GM21576 (cell line): Measurements from ENCODE around the gene TRA2B.
A peak's percentile ranks its signal among the peaks of the same experiment; 100 is the strongest.

Experiments
- ATAC-seq: cut with Tn5 transposase; IDR thresholded peaks from one replicate; pipeline ENCODE4 v1.9.1; 2021; ENCODE audit warnings: mild to moderate bottlenecking, moderate library complexity; ENCODE audit not compliant: unreplicated experiment

The TRA2B gene

DNA sequence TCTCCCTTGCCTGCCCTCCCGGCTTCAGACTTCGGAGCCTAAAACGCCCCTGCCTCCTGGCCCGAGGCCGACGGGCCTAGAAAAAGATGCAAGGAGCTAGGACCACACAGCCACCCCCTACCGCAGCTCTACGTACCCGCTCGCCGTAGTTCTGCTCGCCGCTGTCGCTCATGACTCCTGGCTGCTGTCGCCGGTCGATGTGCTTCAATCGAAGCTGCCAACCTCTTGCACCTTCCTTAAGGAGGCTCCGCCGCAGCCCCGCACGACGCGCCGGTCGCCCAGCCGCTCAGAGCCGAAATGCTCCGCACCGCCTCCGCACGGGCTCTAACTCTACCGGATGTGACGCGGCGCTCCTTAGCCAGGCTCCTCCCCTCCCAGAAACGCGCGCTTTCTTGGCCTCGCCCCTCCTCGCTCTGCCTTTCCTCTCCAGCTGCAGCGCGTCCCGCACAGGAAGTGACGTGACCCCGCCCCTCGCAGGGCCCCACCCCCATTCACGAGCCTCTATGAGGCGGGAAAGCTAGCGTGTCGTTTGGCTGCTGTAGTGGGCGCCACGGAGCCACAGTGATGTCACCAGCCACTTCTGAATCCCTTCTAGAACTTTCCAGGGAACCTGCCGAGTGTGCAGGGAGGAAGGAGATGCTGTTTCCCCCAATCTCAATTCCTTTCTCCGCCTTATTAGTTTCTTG is at the start of gene TRA2B:
Gene TRA2B, minus strand, starts transcription at position 326 of the 686 bp plus-strand sequence. Its CDS starts 154 bp downstream, at position 172.
- ATAC-seq, result peak; percentile 95

DNA sequence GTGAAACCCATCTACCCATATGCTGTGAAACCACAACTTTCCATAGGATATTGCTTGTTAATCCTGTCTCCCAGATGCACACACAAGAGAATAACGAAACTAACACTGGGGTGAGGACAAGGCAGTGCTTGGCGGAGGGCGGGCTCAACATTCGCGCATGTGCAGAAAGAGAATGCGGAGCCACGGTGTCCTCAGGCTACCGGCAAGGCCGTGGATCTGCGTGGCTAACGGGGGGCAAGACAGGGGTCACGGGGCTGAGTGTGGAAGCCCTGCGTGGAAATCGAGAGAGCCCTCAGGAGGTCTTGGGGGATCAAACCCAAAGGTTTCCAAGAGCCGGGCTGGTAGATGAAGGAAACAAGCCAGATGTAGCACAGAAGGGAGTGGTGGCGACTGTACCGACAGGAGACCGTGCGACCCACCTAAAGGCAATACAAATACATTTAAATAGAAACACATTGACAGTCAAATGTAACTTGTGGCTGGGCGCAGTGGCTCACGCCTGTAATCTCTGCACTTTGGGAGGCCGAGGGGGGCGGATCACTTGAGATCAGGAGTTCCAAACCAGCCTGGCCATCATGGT is 48.5 kb upstream of the TRA2B start:
- no peak for ATAC-seq

DNA sequence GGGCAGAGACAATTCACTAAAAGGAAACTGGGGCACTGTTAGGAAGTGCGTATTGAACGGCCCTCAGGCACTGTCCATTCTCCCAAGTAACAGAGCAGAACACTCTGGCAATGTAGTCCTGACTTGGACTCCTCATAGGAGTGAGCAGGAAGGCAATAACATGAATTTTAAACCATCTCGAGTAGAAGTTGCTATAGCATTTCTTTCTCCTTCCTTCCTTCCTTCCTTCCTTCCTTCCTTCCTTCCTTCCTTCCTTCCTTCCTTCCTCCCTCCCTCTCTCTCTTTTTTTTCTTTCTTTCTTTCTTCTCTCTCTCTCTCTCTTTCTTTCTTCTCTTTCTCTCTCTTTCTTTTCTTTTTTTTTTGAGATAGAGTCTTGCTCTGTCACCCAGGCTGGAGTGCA is 46.4 kb upstream of the TRA2B start:
- ATAC-seq, result no peak

DNA sequence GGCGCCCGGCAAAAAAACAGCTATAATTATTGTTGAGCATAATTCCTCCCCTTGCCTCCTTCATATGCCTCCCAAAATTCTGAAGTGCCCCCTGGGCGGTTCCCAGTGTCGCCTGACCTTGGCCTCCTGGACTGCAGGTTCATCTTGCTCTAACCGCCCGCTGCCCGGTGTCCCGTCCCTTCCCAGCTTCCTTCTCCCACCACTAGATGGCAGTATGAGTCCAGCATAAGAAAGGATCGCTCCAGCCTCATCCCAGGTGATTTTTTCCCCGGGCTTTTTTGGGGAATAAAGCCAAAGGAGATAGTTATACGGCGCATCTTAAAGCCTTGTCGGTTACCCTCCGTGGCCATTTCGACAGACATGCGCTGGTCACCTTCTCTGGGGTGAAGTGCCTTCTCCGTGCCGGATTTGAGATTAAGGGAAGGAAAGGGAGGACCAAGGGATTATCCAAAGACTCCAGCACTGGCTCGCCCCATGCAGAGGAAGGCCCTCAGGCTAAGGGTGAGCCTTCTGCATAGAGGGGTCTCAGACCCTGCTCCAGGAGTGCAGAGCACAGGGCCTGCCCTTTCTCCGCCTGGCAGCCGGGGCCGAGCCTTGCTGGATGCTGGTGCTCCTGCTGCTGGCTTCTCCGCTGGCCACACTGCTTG is 45.8 kb upstream of the TRA2B start:
- no peak for ATAC-seq

DNA sequence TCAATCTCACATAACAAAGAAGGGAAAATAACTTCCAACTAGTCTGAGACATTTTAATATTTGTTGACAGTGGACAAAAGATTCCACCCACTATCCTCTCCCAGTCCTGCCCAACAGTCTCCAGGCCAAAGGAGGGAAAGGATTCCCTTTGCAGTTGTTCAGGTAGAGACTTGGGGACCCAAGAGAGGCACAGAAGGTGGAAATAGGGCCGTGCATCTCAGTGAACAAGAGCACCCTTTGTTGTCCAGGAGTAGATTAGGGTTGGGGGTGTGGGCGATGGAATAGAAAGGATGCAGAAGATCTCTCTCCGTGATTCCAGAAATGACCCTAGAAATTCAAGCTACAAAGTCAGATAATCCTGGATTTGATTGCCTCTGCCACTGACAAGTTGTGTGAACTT is 44.8 kb upstream of the TRA2B start:
- ATAC-seq, result no peak

DNA sequence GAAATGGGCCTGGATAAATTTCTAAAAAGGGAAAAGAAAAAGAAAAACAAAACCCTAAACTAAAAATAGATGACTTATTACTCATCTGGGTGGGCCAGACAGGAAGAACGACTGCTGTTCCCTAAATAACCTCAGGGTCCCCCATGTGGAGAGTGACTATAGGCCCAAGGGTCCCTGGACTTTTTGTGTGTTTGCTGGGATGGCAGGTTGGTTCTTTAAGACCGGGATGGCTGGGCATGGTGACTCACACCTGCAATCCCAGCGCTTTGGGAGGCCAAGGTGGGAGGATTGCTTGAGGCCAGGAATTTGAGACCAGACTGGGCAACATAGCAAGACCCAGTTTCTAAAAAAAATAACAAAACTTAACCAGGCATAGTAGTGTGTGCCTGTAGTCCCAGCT is 43.8 kb upstream of the TRA2B start:
- no peak for ATAC-seq

DNA sequence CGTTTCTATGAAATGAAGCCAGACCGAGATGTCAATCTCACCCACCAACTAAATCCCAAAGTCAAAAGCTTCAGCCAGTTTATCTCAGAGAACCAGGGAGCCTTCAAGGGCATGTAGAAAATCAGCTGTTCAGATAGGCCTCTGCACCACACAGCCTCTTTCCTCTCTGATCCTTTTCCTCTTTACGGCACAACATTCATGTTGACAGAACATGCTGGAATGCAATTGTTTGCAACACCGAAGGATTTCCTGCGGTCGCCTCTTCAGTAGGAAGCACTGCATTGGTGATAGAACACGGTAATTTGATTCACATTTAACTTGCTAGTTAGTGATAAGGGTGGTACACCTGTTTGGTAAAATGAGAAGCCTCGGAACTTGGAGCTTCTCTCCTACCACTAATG is 41.9 kb upstream of the TRA2B start:
- no peak for ATAC-seq

DNA sequence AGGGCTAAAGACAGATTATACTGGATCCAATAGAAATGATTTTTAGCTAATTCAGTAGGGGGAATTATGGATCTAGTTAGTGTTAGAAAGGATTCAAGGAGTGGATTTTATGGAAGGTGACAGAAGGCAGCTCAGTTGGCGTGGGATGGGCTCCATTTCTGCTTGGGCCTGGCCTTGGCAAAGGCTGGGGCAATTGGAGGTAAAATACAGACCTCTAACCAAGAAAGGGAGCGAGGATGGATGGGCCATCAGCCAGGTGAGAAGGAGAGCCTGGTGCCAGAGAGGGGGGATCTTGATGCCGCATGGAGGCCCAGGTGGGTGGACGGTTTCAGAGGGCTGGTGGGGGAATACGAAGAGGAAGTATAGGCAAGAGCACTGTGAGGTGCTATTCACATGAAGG is 40.7 kb upstream of the TRA2B start:
- ATAC-seq, result no peak

DNA sequence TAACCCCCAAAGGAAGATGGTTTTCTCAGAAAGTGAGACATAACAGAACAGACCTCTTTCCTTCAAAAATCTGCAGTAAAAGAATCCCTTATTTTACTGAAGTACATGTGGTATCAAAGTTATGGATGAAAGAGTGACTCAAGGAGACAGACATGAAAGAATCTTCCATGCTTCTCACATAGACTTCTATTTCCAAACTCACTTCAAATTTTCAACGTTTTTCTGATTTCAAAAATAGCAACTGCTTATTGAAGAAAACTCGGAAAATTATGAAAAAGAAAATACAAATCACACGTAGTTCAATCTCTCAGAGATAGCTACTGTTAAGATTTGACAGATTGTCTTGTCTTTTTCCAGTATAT is 39.8 kb upstream of the TRA2B start:
- no peak for ATAC-seq

DNA sequence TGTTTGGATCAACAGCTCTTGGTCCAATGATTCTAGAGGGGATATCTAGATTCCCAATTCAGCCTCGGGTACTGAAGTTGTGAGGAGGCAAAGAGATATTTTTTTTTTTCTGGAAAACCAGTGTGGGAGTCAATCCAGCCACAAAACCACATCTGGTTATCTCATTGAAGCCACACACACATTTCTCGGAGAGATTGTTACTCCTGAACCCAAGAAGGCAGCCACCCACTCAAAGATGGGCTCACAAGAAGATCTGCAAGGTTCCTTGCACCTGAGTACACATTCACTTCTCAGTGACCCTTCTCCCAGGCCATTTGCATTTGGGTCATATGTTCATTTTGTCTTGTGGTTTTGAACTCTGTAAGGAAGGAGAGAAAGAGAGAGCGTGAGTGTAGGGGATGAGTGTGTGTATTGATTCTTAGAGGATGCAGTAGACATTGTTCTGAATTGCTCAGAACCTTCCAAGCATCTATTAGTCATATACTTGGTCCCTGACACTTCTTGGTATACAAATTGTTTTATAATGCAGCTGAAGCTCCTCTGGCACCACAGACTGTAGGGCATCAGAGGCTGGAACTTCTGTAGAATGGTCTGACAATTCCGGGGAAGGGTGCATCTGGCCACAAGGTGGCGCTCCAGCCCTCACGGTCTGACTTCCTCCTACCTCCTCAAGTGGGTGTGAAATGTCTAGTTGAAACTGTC is 39.3 kb upstream of the TRA2B start:
- ATAC-seq, result peak; percentile 86

DNA sequence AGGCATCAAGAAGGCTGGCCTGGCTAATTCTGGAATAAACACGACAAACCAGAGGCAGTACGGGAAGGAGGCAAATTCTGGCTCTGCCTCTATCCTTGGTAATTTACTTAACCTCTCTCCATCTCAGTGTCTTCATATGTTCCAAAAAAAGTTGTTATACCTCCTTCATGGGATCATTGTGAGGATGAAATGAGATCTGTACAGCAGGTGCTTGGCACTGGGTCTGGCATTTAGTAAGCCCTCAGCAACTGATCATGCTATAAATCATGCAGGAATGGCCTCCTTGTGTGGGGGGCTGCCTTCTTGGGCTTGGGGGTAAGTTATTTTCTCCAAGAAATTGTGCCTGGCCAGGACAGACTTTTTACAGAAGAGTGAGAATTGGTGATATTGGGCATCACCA is 38.3 kb upstream of the TRA2B start:
- ATAC-seq, result no peak

DNA sequence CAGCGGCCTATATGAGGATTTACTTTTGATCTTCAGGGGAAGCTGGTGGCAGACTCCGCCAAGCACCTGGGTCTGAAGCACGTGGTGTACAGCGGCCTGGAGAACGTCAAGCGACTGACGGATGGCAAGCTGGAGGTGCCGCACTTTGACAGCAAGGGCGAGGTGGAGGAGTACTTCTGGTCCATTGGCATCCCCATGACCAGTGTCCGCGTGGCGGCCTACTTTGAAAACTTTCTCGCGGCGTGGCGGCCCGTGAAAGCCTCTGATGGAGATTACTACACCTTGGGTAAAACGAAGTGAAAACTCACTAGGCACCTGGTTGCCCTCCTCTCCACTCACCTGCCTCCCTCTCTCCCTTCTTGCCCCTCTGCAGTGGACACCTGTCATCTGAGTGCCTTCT is 33.8 kb upstream of the TRA2B start:
- ATAC-seq, result no peak

DNA sequence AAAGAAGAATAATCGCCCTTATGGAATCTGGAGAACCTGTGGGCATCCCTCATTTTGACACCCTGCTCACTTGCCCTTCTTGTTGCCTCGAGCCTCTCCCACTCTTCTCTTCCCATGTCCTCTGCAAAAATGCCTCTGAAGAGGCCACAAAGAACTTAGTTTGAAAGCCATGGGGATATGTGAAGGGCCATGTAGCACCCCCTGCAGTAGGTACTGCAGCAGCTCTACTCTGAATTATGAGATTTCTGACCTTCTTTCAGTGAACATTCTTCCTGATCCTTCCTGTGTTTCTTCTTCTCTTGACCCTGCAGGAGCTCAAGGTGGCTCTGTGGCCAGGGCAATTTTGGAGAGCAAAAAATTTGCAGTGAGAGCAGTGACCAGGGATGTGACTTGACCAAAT is 30.4 kb upstream of the TRA2B start:
- ATAC-seq, result no peak

DNA sequence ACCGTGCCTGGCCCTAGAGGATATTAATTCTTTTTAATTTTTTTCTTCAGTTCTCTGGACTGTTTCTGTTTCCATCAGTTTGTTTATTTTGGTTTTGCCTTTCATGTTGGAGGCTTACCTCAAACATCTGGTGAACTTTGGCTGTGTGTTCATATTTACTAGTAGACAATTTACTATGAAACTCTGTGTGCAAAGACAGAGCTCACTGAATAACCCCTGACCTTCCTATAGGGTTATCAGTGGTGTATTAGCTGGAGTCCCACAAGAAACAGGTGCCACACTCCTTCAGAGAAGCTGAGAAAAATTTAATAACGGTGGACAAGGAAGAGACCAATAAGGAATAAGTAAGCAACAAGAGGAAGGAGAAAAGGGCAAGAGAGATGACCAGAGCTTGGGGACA is 28.8 kb upstream of the TRA2B start:
- ATAC-seq, result no peak

DNA sequence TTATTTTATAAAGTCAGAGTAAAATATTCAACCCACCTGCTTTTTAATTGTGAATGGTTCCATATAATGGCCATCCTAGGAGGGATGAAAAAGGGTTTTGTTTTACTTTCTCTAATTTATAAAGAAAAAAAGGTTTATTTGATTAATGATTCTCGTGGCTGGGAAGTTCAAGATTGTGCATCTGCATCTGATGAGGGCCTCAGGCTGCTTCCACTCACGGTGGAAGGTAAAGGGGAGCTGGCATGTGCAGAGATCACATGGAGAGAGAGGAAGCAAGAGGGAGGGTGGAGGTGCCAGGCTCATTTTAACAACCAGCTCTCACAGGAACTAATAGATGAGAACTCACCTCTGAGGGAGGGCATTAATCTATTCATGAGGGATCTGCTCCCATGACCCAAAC is 27.7 kb upstream of the TRA2B start:
- ATAC-seq, result no peak

DNA sequence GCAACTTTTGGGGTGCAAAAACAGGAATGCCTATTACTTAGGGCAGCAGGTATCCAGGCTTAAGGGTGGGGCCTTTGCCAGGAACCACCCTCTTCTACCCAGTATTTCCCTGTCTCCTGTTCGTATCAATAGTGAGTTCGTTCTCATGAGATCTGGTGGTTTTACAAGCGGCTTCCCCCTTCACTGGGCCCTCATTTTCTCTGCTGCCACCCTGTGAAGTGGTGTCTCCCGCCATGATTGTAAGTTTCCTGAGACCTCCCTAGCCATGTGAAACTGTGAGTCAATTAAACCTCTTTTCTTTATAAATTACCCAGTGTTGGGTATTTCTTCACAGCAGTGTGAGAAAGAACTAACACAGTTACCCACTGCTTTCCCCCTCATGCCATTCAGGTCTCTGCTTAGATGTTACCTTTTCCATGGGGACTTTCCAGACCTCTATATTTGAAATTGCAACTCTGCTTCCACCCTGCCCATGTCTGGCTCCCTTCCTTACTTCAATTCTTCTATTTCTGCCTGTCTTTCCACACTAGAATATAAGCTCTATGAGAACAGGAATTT is 23.9 kb upstream of the TRA2B start:
- ATAC-seq, result no peak

DNA sequence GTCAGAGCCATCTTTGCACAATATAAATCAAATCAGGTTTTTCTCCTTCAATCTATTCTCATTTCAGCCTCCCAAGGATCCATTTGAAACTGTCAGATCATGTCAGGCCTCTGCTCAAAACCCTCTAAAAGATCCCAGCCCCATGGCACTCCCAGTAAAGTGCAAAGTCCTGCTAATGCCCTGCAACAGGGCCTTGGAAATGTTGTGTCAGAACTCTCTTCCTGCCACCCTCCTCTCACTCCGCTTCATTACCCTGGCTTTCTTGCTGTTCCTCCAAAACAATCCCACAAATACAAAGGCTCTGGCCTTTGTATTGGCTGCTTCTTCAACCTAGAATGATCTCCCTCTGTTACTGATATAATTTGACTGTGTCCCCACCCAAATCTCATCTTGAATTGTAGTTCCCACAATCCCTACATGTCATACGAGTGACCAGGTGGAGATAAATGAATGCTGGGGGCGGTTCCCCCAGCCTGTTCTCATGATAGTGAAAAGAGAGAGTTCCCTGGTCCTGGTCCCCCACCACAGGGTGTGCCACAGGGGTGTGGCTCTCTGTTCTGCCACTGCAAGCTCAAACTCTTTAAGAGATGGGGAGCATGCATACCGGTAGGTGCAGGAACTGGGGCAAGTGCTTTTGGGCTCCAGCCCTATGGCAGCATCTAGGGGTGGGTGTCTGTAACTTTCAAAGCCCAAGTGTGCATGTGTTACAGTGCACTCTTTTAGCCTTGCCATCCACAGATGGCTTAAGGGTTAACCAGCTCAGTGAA is 22.9 kb upstream of the TRA2B start:
- no peak for ATAC-seq

DNA sequence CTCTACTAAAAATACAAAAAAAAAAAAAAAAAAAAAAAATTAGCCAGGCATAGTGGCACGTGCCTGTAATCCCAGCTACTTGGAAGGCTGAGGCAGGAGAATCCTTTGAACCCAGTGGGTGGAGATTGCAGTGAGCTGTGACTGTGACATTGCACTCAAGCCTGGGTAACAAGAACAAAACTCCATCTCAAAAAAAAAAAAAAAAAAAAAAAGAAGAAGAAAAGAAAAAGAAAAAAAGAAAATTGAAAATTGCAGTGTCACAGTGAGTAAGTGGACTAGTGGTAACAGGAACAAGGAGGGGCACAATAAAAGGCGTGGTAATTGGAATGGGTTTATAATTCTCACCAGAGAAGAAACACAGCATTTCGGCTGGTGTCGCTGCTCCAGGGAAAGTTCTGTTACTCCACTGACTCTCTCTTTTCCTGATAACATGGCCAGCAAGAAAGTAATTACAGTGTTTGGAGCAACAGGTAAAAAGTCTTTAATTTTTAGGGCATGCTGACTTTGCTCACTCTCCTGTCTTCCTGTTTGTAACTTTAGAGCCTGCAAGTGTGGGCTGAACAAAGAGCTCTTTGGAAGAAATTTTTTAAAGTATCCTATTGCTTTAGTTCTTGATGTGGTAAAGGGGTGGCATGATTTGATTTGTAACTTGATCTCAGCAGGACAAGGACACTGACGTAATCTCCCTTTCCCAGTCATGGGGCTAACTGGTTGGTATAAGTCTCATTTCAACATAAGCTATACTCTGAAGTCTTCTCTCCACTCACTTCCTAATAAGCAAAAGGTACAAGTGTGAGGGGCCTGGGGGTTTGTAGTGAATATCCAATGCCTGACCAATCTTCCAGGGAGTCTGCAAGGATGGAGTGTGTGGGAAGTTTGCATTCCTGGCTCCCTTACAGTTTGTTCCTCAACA is 22.1 kb upstream of the TRA2B start:
- no peak for ATAC-seq

DNA sequence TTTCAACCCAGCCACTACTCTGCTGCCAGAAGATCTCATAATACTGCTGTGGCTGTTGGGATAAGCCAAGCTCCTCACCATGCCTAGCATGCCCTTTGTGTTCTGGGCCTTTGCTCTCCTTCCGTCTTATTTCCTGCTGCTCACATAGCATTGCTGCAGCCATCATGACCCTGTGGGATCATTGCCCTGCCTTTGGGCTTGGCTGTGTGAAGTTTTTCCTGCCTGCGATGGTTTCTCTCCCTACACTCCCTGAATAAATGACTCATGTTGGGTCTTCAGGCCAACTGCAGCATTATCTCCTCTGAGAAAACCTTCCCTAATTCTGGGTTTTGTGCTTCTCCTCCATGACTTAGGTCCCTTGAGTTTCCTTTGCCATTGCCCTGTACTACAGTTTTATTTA is 20.8 kb upstream of the TRA2B start:
- no peak for ATAC-seq

DNA sequence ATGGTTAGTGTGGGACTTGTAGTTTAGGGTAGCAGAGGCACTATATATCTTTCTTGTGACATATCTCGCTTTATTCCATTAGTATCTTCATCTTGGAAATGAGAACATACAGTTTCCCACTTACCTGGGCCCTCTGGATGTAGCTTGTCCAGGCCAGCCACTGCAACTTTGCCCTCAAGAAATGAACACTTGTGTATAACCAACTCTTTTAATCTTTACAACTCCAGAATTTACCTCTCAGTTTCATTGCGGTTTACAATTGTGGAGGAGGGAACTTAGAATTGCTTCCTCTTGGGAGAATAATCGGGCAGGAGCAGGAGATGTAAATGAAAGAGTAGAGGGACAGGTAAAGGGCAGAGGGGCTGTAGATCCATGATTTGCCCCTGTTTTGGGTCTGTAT is 18.4 kb upstream of the TRA2B start:
- ATAC-seq, result no peak
